Activated naive CD4-positive, alpha-beta T cell (primary cell): ENCODE results near the gene CIDEC.
"Not testable (repeated sequence)": the region's sequence is repeated elsewhere in the genome, so short reads cannot be mapped to it uniquely, and the experiment has no call there.

ENCODE experiments used
- DNase-seq, 4 experiments: peaks; one replicate each; lab custom pipeline; 2025; lab: John Stamatoyannopoulos, UW

CIDEC gene

GRCh38 chr3:9901967-9902366 is 21.9 kb upstream of the CIDEC start:
- no peak for DNase-seq

- not testable (repeated sequence) for DNase-seq
Measured at GRCh38 chr3:9900965-9901415, 20.9 kb upstream of the CIDEC start.

DNA sequence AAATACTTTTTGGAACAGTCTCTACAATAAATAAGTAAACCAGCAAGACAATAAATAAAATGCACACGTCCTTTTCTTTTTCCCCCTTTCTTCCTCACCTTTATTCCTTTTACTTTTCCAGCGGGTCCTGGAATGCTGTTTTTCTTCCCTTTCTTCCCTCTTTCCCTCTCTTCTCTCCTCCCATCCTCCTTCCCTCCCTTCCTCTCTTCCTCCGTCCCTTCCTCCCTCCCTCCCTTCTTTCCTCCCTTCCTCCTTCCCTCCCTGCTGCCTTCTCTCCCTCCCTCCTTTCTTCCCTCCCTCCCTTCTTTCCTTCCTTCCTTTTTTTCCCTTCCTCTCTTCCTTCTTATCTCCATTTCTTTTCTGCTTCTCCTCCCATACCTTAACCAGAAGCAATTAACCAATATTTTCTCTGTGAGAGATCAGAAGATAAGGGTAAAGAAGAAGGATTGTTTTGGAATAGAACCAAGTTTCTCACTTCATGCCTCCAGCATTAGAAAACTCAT is 19.3 kb upstream of the CIDEC start:
- no peak for DNase-seq

- DNase-seq = no peak
Measured at GRCh38 chr3:9898467-9899241, 18.6 kb upstream of the CIDEC start.

- DNase-seq = no peak
Measured at GRCh38 chr3:9897408-9898372, 17.6 kb upstream of the CIDEC start.

DNA sequence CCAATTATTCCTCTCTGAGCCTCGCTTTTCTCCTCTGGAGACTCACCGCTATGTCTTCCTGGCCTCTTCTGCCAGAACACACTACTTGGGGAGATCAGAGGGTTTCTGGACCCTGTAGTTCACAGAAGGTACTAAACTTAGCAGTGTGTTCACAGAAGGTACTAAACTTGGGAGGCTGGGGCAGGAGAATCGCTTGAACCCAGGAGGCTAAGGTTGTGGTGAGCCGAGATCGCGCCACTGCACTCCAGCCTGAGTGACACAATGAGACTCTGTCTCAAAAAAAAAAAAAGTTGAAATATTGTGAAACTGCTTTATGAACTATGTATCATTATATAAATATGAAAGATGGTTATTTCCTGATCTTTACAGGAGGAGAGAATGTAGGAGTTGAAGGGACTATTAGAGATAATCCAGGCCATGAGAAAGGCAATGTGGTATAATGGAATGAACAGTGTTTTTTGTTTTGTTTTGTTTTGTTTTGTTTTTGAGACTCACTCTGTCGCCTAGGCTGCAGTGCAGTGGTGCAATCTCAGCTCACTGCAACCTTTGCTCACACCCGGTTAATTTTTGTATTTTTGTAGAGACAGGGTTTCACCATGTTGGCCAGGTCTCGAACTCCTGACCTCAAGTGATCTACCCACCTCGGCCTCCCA is 16.8 kb upstream of the CIDEC start:
- not testable (repeated sequence) for DNase-seq

GRCh38 chr3:9895715-9896114 is 15.7 kb upstream of the CIDEC start:
- DNase-seq = not testable (repeated sequence)

DNA sequence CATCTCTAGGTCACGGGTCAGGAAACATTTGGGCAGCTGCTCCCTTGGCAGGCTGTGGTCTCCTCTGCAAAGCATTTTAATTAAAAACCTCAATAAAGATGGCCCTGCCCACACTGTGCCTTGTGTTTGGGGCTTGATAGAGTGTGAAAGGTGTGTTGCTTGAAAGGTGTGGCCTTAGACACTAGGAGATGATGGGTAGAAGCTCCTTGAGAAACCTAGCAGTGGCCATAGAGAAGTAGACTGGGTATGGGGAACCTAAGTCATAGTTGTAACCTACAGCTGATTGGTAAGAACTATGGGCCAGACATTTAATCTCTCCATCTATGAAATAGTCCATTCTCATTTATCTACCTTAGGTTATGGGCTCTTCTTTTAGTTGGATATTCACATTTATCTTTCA is 13.7 kb upstream of the CIDEC start:
- no peak for DNase-seq

DNA sequence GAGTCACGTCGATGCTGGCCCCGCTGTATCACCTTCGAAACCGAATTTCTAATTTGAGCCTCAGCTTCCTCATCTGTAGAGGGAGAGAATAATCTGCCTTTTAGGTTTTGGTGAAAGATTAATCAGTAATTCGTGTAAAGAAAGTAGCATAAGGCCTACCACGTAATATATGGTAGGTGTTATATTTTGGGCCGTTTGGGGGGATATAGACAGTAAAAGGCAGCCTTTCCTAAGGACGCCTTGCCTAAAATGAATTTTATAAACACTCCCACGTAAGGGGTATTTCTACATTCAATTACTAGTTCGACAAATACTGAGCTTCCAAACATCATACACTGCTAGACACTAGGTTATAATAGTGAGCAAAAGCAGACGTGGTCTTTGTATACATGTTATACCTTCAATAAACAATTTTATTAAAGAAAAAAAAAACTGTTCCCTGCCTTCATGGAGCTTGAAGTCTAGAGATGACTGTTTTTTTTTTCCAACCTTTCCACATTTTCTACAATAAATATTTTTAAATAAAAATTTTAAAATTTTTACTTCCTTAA is 11.1 kb upstream of the CIDEC start:
- no peak for DNase-seq

GRCh38 chr3:9890249-9891071 is 10.4 kb upstream of the CIDEC start, which contains the start of gene JAGN1:
Gene JAGN1, plus strand, starts transcription at chr3:9890610. Its CDS starts 113 bp downstream, at chr3:9890723.
- peak; percentile 87 to 92 (median 92) for DNase-seq

DNA sequence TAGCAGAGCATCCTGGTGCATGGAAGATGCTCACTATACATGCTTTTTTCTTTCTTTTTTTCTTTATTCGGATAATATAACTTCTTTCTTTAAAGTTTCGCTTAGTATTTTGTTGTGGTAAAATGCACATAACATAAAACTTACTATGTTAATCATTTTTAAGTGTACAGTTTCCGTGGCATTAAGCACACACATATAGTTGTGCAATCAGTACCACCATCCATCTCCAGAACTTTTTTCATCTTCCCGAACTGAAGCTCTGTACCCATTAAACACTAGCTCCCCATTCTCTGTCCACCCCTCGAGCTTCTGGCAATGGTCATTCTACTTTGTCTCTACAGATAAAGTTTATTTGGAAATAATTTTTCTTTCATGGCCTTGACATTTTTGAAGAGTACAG is 9.4 kb upstream of the CIDEC start:
- DNase-seq = no peak

GRCh38 chr3:9888540-9888939 is 8.5 kb upstream of the CIDEC start:
- no peak for DNase-seq

DNA sequence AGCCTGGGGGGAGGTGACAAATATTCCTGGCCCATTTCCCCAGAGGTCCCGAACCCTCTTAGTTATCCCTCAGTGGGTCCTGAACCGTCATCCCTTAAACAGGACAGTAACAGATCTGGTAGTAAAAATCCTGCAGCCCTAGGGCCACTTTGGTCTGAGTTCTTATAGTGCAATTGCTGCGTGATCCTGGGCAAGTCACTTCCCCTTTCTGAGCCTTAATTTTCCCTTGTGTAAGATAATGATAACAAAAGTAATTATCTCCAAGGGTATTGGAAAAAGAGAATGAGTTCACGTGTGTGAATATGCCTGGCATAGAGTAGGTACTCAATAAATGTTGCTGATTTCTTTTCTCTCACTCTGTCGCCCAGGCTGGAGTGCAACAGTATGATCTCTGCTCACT is 7.4 kb upstream of the CIDEC start:
- no peak for DNase-seq

DNA sequence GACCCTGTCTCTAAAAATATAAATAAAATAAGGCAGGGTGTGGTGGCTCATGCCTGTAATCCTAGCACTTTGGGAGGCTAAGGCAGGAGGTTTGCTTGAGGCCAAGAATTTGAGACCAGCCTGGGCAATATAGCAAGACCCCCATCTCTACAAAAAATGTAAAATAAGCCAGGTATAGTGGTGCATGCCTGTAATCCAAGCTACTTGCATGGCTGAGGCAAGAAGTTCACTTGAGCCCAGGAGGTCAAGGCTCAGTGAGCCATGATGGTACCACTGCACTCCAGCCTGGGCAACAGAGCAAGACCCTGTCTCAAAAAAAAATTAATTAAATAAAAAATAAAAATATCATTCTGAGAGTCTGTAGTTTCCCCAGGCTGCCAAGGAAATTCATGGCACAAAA is 6.3 kb upstream of the CIDEC start:
- DNase-seq = no peak

DNA sequence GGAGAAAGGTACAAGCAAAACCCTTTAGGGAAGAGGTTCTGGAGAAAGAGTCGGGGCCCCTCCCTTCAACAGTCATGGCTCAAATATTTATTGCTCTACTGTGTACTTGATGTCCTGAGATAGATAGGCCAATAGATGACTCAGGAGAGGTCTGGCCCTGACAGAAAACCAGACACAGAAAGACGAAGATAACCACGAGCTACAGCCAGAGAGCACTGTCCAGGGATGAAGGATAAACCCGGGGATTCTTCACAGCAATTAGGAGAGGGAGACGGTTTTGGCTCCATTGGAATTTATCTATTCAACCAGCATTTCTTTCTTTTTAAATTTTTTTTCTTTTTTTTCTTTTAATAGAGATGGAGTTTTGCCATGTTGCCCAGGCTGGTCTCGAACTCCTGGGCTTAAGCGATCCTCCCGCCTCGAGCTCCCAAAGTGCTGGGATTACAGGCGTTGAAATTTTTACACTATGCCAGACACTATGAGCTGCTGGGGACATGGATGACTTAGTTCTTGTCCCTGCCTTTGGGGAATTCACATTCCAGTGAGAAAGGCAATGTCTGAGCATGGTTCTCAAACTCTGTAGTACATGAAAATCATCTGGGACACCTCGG is 4.6 kb upstream of the CIDEC start:
- no peak for DNase-seq

DNA sequence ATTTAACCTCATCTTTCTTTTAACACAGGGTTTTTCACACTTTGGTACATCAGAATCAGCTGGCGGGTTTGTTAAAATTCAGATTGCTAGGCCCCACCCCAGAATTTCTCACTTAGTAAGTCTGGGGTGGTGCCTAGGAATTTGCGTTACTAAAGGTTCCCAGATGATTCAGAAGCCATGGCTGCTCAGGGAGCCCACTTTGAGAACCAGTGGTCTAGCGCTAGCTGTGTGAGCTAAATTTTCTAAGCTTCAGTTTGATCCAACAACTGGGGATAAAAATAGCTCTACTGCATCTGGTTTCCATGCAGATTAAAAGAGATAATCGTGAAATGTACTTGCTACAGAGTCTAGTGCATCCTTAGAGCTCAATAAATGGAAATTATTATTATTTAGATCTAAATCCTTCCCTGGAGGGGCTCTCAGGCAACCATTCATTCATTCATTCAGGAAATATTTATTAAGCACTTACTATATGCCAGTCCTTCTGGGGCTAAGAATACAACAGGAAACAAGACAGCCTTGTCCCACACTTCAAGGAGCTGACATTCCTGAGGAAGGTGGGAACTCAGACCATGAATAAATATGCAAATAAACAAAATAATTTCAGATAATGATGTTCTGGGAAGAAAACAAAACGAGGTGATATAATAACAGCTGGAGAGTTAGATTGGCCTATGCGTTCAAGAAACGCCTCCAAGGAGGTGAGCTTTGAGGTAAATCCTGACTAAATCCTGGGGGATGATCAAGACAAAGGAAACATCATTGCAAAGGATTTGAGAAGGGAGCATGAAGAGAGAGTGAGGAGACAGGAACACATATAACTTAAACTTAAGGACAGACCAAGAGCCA is 3.9 kb upstream of the CIDEC start:
- no peak for DNase-seq

GRCh38 chr3:9881441-9881840 is 1.4 kb upstream of the CIDEC start:
- DNase-seq = no peak

DNA sequence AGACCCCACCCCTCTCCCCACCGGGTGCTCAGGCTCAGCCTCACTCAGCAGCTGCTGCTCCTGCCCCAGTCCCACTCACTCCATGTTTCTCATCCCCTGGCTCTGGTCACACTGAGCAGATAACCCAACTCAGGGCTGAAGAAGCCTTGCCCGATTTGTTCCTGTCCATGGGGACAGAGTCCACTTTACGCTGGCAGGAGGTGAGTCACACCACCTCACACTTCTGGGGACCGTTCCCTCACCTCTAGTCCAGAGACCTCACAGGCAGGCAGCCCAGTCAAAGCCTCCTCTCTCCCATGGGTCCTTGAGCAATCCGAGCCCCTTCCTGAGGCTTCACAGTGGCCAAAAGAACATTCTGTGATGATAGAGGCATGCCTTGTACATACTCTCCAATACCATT is 1.4 kb downstream of the CIDEC start:
- DNase-seq = no peak

GRCh38 chr3:9876991-9877390 is 3.1 kb downstream of the CIDEC start:
- DNase-seq = no peak

- not testable (repeated sequence) for DNase-seq
Measured at GRCh38 chr3:9876255-9876654, 3.8 kb downstream of the CIDEC start.
